ENCODE measurements around the gene SLC34A1. TPM values are rescaled to one million over a fixed set of nuclear protein-coding genes. Genes with fewer than 3 reads are reported as not detected.
"Not testable (repeated sequence)": the region's sequence is repeated elsewhere in the genome, so short reads cannot be mapped to it uniquely, and the experiment has no call there.

The SLC34A1 gene
- total RNA-seq, 4 donors from 2014 or later, result not detected

GRCh38 chr5:177357459-177358351 lies 26.5 kb upstream of the SLC34A1 start, which contains the start of gene RGS14:
Gene RGS14 (plus strand): TSS chr5:177357924. CDS start chr5:177358025, 101 bp downstream.
- intact Hi-C loops (cut with DNase I), result no loop called here
- Histone ChIP-seq H3K36me3 (no peaks in the 10 kb centered on the region), H3K27ac (replicated peaks in 1 of 4) (peak within 1 kb of the TSS in 2 of 4 donors; percentile 16 to 40), H3K27me3 (no peaks in the 10 kb centered on the region), H3K9me3 (no peaks in the 10 kb centered on the region), H3K4me1 (peaks cover 10 to 25% (median 15%) of the 10 kb centered on the region in 4 donors), H3K4me3 (peak within 1 kb of the TSS; percentile 34 to 58 (median 42))
- DNase-seq (ENCODE audit: extremely low spot score), result no peak
- TF ChIP-seq POLR2A (IDR thresholded peaks at IDR 0.05; ENCODE audit: low read depth) (no peak), EP300 (IDR thresholded peaks at IDR 0.05) (no peak), POLR2AphosphoS5 (IDR thresholded peaks at IDR 0.05) (no peak), CTCF (IDR thresholded peaks at IDR 0.05) (no peak)
- WGBS, result 60% methylated on average over 30 of the region's 37 CpGs

- H3K27me3 ChIP-seq, result no peaks in the 10 kb centered on the region
- H3K27ac ChIP-seq (replicated peaks in 1 of 4), result peak overlapping the region in 1 of 4 donors; percentile 40
- peaks cover 17 to 32% (median 22%) of the 10 kb centered on the region in 4 donors for H3K4me1 ChIP-seq
- TF ChIP-seq EP300 (IDR thresholded peaks at IDR 0.05) (no peak), POLR2A (IDR thresholded peaks at IDR 0.05; ENCODE audit: low read depth) (no peak), CTCF (IDR thresholded peaks at IDR 0.05) (no peak)
- H3K4me3 ChIP-seq, result peak overlapping the region; percentile 34 to 58 (median 42)
- no peaks in the 10 kb centered on the region for H3K9me3 ChIP-seq
- intact Hi-C loops (cut with DNase I), result no loop called here
- 47% methylated on average over 4 of the region's 5 CpGs for WGBS
- no peaks in the 10 kb centered on the region for H3K36me3 ChIP-seq
- DNase-seq (ENCODE audit: extremely low spot score), result no peak
Observed at GRCh38 chr5:177358370-177358819, 25.8 kb upstream of the SLC34A1 start.

GRCh38 chr5:177359451-177359851 lies 24.8 kb upstream of the SLC34A1 start:
- DNase-seq (ENCODE audit: extremely low spot score), result no peak

GRCh38 chr5:177359860-177360259 lies 24.4 kb upstream of the SLC34A1 start:
- no peaks in the 10 kb centered on the region for H3K27me3 ChIP-seq
- 82% methylated on average over 3 of the region's 3 CpGs for WGBS
- intact Hi-C loops (cut with DNase I), result no loop called here

More at GRCh38 chr5:177359451-177359851, 24.8 kb upstream of the SLC34A1 start:
- Histone ChIP-seq H3K27me3 (no peaks in the 10 kb centered on the region), H3K4me1 (peaks cover 23 to 43% (median 28%) of the 10 kb centered on the region in 4 donors), H3K9me3 (no peaks in the 10 kb centered on the region), H3K4me3 (no peak overlapping the region), H3K27ac (replicated peaks in 1 of 4) (no peak overlapping the region), H3K36me3 (no peaks in the 10 kb centered on the region)
- intact Hi-C loops (cut with DNase I), result no loop called here
- TF ChIP-seq POLR2AphosphoS5 (IDR thresholded peaks at IDR 0.05) (no peak), POLR2A (IDR thresholded peaks at IDR 0.05; ENCODE audit: low read depth) (no peak), CTCF (IDR thresholded peaks at IDR 0.05) (no peak), EP300 (IDR thresholded peaks at IDR 0.05) (no peak)
- 80% methylated on average over 6 of the region's 6 CpGs for WGBS

GRCh38 chr5:177360740-177361139 lies 23.5 kb upstream of the SLC34A1 start:
- H3K4me3 ChIP-seq; H3K27me3 ChIP-seq; H3K36me3 ChIP-seq; DNase-seq (ENCODE audit: extremely low spot score); H3K9me3 ChIP-seq; intact Hi-C loops (cut with DNase I); H3K27ac ChIP-seq (replicated peaks in 1 of 4): not testable (repeated sequence)
- WGBS, result 85% methylated on average over 7 of the region's 7 CpGs
- peaks cover 23 to 47% (median 34%) of the 10 kb centered on the region in 4 donors for H3K4me1 ChIP-seq

More at GRCh38 chr5:177359860-177360259, 24.4 kb upstream of the SLC34A1 start:
- H3K4me1 ChIP-seq, result peaks cover 23 to 43% (median 29%) of the 10 kb centered on the region in 4 donors
- H3K27ac ChIP-seq (replicated peaks in 1 of 4), result no peak overlapping the region
- H3K4me3 ChIP-seq, result no peak overlapping the region
- TF ChIP-seq POLR2AphosphoS5 (IDR thresholded peaks at IDR 0.05) (no peak), CTCF (IDR thresholded peaks at IDR 0.05) (no peak), POLR2A (IDR thresholded peaks at IDR 0.05; ENCODE audit: low read depth) (no peak), EP300 (IDR thresholded peaks at IDR 0.05) (no peak)
- no peaks in the 10 kb centered on the region for H3K9me3 ChIP-seq
- no peaks in the 10 kb centered on the region for H3K36me3 ChIP-seq
- DNase-seq (ENCODE audit: extremely low spot score), result no peak

All from esophagus muscularis mucosa (tissue), 4 donors.